ENCODE measurements around the gene PDZK1. TPM values are rescaled to one million over a fixed set of nuclear protein-coding genes. Genes with fewer than 3 reads are reported as not detected.

Gene PDZK1
- total and polyA plus RNA-seq, 8 donors: 0.13 to 5.1 (median 2.7) TPM; not detected in 2

DNA sequence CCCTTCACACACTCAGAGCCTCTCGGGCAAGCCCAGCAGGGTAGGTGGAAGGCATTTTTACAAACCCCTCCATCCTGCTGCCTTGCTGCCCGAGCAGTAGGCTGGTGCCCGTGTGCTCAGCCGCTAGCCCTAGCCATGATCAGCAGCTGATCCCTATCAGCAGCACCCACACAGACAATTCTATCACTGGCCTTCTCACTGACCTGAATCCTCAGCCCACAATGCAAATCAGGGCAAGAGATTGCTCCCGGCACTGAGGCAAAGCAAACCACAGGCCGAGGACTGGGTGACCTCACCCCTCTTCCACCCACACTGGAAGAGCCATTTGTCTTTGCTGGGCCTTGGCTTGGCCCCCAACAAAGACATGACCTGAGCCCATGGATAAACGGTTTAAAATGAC, 895 bp upstream of the PDZK1 start:
- WGBS, 5 donors: 60 to 67% (median 64%) methylated on average over 7 of the region's 7 CpGs
- H3K4me1 ChIP-seq: peaks cover 0 to 19% (median 0%) of the 10 kb centered on the region in 4 donors
- H3K27me3 ChIP-seq: no peaks in the 10 kb centered on the region
- intact Hi-C loops (cut with DNase I; ENCODE audit: low total_unique reads): no loop called here
- no peaks in the 10 kb centered on the region for H3K9me3 ChIP-seq
- DNase-seq: no peak
- H3K36me3 ChIP-seq: no peaks in the 10 kb centered on the region
- no peak overlapping the region for H3K4me3 ChIP-seq
- H3K27ac ChIP-seq: peak overlapping the region in 1 of 5 donors; percentile 34
- TF ChIP-seq EP300 (IDR thresholded peaks at IDR 0.05) (no peak), POLR2A (IDR thresholded peaks at IDR 0.05) (no peak), POLR2AphosphoS5 (IDR thresholded peaks at IDR 0.05) (no peak)
- TF ChIP-seq, protein P1, sequence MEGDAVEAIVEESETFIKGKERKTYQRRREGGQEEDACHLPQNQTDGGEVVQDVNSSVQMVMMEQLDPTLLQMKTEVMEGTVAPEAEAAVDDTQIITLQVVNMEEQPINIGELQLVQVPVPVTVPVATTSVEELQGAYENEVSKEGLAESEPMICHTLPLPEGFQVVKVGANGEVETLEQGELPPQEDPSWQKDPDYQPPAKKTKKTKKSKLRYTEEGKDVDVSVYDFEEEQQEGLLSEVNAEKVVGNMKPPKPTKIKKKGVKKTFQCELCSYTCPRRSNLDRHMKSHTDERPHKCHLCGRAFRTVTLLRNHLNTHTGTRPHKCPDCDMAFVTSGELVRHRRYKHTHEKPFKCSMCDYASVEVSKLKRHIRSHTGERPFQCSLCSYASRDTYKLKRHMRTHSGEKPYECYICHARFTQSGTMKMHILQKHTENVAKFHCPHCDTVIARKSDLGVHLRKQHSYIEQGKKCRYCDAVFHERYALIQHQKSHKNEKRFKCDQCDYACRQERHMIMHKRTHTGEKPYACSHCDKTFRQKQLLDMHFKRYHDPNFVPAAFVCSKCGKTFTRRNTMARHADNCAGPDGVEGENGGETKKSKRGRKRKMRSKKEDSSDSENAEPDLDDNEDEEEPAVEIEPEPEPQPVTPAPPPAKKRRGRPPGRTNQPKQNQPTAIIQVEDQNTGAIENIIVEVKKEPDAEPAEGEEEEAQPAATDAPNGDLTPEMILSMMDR (IDR thresholded peaks at IDR 0.05): no peak

DNA sequence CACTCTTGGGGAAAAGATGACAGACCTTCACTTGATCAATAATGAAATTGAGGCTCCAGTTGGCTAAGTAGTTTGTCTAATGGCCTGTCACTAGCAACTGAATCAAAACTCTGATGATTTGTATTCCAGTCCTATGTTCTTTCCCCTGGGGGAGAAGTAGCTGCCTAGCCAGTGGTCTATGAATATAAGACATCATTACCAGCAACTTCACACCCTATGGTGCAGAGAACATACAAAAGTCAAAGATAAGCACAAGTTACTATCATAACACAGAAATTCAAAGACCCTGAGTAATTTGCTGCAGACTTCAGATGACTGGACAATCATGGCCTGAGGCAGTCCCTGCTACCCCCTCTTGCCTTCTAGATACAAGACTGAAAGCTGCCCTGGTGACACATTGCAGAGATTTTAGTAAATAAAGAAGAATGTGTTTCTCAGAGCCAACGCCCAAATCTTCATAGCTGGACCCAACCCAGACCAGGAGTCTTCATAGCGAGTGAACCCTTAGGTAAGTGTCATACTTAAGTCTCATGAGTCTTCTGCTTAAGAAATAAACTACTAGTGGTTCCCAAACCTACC, 993 bp downstream of the PDZK1 start:
- TF ChIP-seq EP300 (IDR thresholded peaks at IDR 0.05) (no peak), POLR2A (IDR thresholded peaks at IDR 0.05) (no peak), POLR2AphosphoS5 (IDR thresholded peaks at IDR 0.05) (no peak)
- TF ChIP-seq, protein P1 (IDR thresholded peaks at IDR 0.05): no peak
- no peak for DNase-seq
- Histone ChIP-seq H3K4me1 (peaks cover 0 to 12% (median 0%) of the 10 kb centered on the region in 4 donors), H3K27ac (no peak overlapping the region), H3K9me3 (no peaks in the 10 kb centered on the region), H3K36me3 (no peaks in the 10 kb centered on the region), H3K4me3 (no peak overlapping the region), H3K27me3 (no peaks in the 10 kb centered on the region)
- intact Hi-C loops (cut with DNase I; ENCODE audit: low total_unique reads): no loop called here
- WGBS, 5 donors: 74 to 88% (median 79%) methylated on average over 2 of the region's 2 CpGs

DNA sequence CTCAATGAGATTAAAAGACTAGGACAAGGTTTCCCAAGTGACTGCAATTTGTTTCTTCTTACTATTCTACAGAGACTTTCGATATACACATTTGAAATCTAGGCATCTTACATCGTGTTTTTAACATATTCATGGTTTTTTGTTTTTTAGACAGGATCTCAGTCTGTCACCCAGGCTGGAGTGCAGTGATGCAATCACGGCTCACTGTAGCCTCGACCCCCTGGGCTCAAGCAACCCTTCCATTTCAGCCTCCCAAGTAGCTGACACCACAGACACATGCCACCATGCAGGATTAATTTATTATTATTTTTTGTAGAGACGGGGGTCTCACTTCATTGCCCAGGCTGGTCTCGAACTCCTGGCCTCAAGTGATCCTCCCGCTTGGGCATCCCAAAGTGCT, 1.5 kb downstream of the PDZK1 start:
- H3K27ac ChIP-seq: no peak overlapping the region
- H3K4me3 ChIP-seq: no peak overlapping the region
- no peaks in the 10 kb centered on the region for H3K27me3 ChIP-seq
- no peak for DNase-seq
- no peaks in the 10 kb centered on the region for H3K36me3 ChIP-seq
- TF ChIP-seq POLR2AphosphoS5 (IDR thresholded peaks at IDR 0.05): no peak
- TF ChIP-seq, protein P1 (IDR thresholded peaks at IDR 0.05): no peak
- no peak for TF ChIP-seq POLR2A (IDR thresholded peaks at IDR 0.05)
- no peak for TF ChIP-seq EP300 (IDR thresholded peaks at IDR 0.05)
- intact Hi-C loops (cut with DNase I; ENCODE audit: low total_unique reads): no loop called here
- H3K9me3 ChIP-seq: no peaks in the 10 kb centered on the region
- peaks cover 0 to 6% (median 0%) of the 10 kb centered on the region in 4 donors for H3K4me1 ChIP-seq
- WGBS, 5 donors: 86 to 94% (median 92%) methylated on average over 7 of the region's 7 CpGs

DNA sequence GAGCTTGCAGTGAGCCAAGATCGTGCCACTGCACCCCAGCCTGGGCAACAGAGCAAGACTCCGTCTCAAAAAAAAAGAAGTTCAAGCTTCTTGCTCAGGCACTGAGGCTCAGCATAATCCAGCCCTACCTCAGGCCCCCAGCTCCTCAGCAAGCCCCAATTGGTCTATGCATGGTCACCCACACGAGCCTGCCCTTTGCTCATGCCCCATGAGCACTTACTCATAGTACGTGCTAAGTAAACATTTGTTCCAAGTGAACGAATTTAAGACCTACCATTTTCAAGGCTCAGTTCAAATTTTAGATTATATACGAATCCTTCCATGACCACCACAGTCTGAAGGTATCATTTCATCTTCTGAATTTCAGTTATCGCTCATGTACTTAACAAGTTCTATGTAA, 4.3 kb downstream of the PDZK1 start:
- intact Hi-C loops (cut with DNase I; ENCODE audit: low total_unique reads): no loop called here
- Histone ChIP-seq H3K4me1 (peaks cover 0 to 5% (median 0%) of the 10 kb centered on the region in 4 donors), H3K27ac (no peak overlapping the region), H3K9me3 (no peaks in the 10 kb centered on the region), H3K27me3 (no peaks in the 10 kb centered on the region), H3K36me3 (no peaks in the 10 kb centered on the region), H3K4me3 (no peak overlapping the region)
- WGBS, 5 donors: 84 to 87% (median 86%) methylated on average over 7 of the region's 7 CpGs
- TF ChIP-seq, protein P1 (IDR thresholded peaks at IDR 0.05): no peak
- TF ChIP-seq EP300 (IDR thresholded peaks at IDR 0.05): no peak
- no peak for TF ChIP-seq POLR2A (IDR thresholded peaks at IDR 0.05)
- no peak for DNase-seq
